HepG2 (cell line): ENCODE data around the gene AASDHPPT.

Experiments
- FOSL2 ChIP-seq: sonication (generic); formaldehyde crosslinking; IDR thresholded peaks from 2 replicates; pipeline ENCODE4 v1.4.0; 2020; ENCODE audit warnings: missing genetic modification reagents
- PHF8 ChIP-seq: sonication (generic); formaldehyde crosslinking; IDR thresholded peaks from 2 replicates; pipeline ENCODE4 v1.5.0; 2020; ENCODE audit warnings: missing genetic modification reagents
- POLR2AphosphoS5 ChIP-seq: IDR thresholded peaks from 2 replicates; pipeline ENCODE4 v1.6.1; 2012; ENCODE audit warnings: low read depth, low read length
- RELA ChIP-seq: sonication (generic); formaldehyde crosslinking; IDR thresholded peaks from 2 replicates; pipeline ENCODE4 v1.4.0; 2020; ENCODE audit warnings: missing genetic modification reagents
- SIN3A ChIP-seq: IDR thresholded peaks from 2 replicates; pipeline ENCODE4 v1.6.1; 2011; ENCODE audit warnings: low read depth, mild to moderate bottlenecking, control low read depth, low read length, borderline replicate concordance
- ZNF138 ChIP-seq: sonication (generic); formaldehyde crosslinking; IDR thresholded peaks from 2 replicates; pipeline ENCODE4 v1.5.0; 2020; ENCODE audit warnings: mild to moderate bottlenecking, low read depth, missing genetic modification reagents
- ZNF3 ChIP-seq: IDR thresholded peaks from 2 replicates; pipeline ENCODE4 v1.7.0; 2017; ENCODE audit warnings: inconsistent platforms
- ZNF335 ChIP-seq: sonication (generic); formaldehyde crosslinking; IDR thresholded peaks from 2 replicates; pipeline ENCODE4 v1.4.0; 2020; ENCODE audit warnings: missing genetic modification reagents
- TF ChIP-seq, protein P1 (sequence below): sonication (generic); formaldehyde crosslinking; conservative IDR thresholded peaks from 2 replicates; pipeline ENCODE4 v1.4.0; 2020; ENCODE audit warnings: missing genetic modification reagents

DNA sequence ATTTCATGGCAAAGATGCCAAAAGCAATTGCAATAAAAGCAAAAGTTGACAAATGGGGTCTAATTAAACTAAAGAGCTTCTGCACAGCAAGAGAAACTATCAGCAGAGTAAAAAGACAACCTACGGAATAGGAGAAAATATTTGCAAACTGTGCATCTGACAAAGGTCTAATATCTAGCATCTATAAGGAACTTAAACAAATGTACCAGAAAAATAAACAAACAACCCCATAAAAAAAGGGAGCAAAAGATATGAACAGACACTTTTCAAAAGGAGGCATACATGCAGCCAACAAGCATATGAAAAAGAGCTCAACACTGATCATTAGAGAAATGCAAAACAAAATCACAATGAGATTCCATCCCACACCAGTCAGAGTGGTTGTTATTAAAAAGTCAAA is 60.3 kb downstream of the AASDHPPT start:
- no peak for TF ChIP-seq FOSL2 (CRISPR knock-in tag)
- TF ChIP-seq RELA (CRISPR knock-in tag), result no peak
- TF ChIP-seq ZNF335, result no peak
- TF ChIP-seq ZNF3 (CRISPR knock-in tag), result no peak
- no peak for TF ChIP-seq SIN3A
- no peak for TF ChIP-seq POLR2AphosphoS5
- no peak for TF ChIP-seq PHF8 (CRISPR knock-in tag)
- TF ChIP-seq, protein P1, sequence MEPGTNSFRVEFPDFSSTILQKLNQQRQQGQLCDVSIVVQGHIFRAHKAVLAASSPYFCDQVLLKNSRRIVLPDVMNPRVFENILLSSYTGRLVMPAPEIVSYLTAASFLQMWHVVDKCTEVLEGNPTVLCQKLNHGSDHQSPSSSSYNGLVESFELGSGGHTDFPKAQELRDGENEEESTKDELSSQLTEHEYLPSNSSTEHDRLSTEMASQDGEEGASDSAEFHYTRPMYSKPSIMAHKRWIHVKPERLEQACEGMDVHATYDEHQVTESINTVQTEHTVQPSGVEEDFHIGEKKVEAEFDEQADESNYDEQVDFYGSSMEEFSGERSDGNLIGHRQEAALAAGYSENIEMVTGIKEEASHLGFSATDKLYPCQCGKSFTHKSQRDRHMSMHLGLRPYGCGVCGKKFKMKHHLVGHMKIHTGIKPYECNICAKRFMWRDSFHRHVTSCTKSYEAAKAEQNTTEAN, result no peak
- no peak for TF ChIP-seq ZNF138 (CRISPR knock-in tag)
